Breast epithelium (tissue), 4 donors: ENCODE results near the gene INTS6. TPM values are rescaled to one million over a fixed set of nuclear protein-coding genes. Genes with fewer than 3 reads are reported as not detected.

Experiments
- DNase-seq, 2 donors: peaks; one replicate each; pipeline ENCODE4 v3.0.0-alpha.2; 2019; ENCODE audit warnings: low spot score in 2 of 2
- H3K27ac ChIP-seq, 2 donors: fragments of 200-600 bp; sonication (generic) in 1 of 2; one replicate each; pipeline ENCODE4 v1.5.1; 2016 to 2019; ENCODE audit warnings: mild to moderate bottlenecking in 1 of 2
- H3K27me3 ChIP-seq, 2 donors: fragments of 200-600 bp; sonication (generic) in 1 of 2; one replicate each; pipeline versions ENCODE4 v1.5.1 to v1.6.0; 2017 to 2019; ENCODE audit warnings: control low read depth in 1 of 2, mild to moderate bottlenecking in 1 of 2
- H3K36me3 ChIP-seq: fragments of 200-600 bp; one replicate; pipeline ENCODE4 v1.5.1; 2019
- H3K4me1 ChIP-seq, 2 donors: fragments of 200-600 bp; sonication (generic); one replicate each; pipeline ENCODE4 v1.5.1; 2016 to 2019; ENCODE audit warnings: control low read depth in 1 of 2
- H3K4me3 ChIP-seq, 3 donors: fragments of 200-600 bp; sonication (generic); 1 replicate in 2 of 3; 2 replicates in 1 of 3; pipeline ENCODE4 v1.5.1; 2016 to 2019; ENCODE audit warnings: mild to moderate bottlenecking in 3 of 3, moderate library complexity in 2 of 3
- H3K9me3 ChIP-seq, 2 donors: fragments of 200-600 bp; sonication (generic) in 1 of 2; one replicate each; pipeline ENCODE4 v1.5.1; 2016 to 2019; ENCODE audit warnings: control low read depth in 1 of 2
- CTCF ChIP-seq, 3 donors: fragments of 450-650 bp; IDR thresholded peaks; one replicate each; pipeline ENCODE4 v1.5.1; 2016 to 2017; ENCODE audit warnings: antibody characterized with exemption in 3 of 3, mild to moderate bottlenecking in 3 of 3, moderate library complexity in 3 of 3
- POLR2A ChIP-seq: fragments of 450-650 bp; IDR thresholded peaks from one replicate; pipeline ENCODE4 v1.6.1; 2016; ENCODE audit warnings: antibody characterized with exemption, mild to moderate bottlenecking, moderate library complexity
- POLR2AphosphoS5 ChIP-seq, 3 donors: sonication (generic); formaldehyde crosslinking; IDR thresholded peaks; one replicate each; pipeline ENCODE4 v1.6.1; 2017; ENCODE audit warnings: antibody characterized with exemption in 3 of 3
- intact Hi-C: fragments of 100-400 bp; cut with DNase I; formaldehyde crosslinking; loops from one replicate; pipeline ENCODE4 v1.15.1; 2023; ENCODE audit warnings: low total_unique reads
- total RNA-seq, 3 donors: library from RNA; depleted of rRNA; stranded (reverse); fragments of >200 nt; gene quantifications; one replicate each; pipeline ENCODE4 v1.1.0, GENCODE V29; 2016

Gene INTS6
- total RNA-seq, 3 donors from 2014 or later = 31.2 to 76.7 (median 50.5) TPM

GRCh38 chr13:51363625-51364024 lies 89.2 kb downstream of the INTS6 start:
- Histone ChIP-seq H3K27ac (no peak overlapping the region), H3K36me3 (peaks cover 12% of the 10 kb centered on the region), H3K9me3 (no peaks in the 10 kb centered on the region), H3K4me1 (no peaks in the 10 kb centered on the region), H3K4me3 (no peak overlapping the region), H3K27me3 (no peaks in the 10 kb centered on the region)
- intact Hi-C loops = no loop called here
- DNase-seq = no peak
- TF ChIP-seq POLR2A = no peak
- no peak for TF ChIP-seq POLR2AphosphoS5 (IDR thresholded peaks at IDR 0.05)
- TF ChIP-seq CTCF (IDR thresholded peaks at IDR 0.05) = no peak

GRCh38 chr13:51361106-51361505 lies 91.7 kb downstream of the INTS6 start:
- no peak overlapping the region for H3K27ac ChIP-seq
- H3K4me3 ChIP-seq = no peak overlapping the region
- intact Hi-C loops = no loop called here
- no peaks in the 10 kb centered on the region for H3K4me1 ChIP-seq
- H3K36me3 ChIP-seq = no peaks in the 10 kb centered on the region
- no peaks in the 10 kb centered on the region for H3K27me3 ChIP-seq
- no peak for DNase-seq
- H3K9me3 ChIP-seq = no peaks in the 10 kb centered on the region
- no peak for TF ChIP-seq POLR2AphosphoS5 (IDR thresholded peaks at IDR 0.05)
- TF ChIP-seq POLR2A = no peak
- TF ChIP-seq CTCF (IDR thresholded peaks at IDR 0.05) = no peak

GRCh38 chr13:51360489-51360888 lies 92.3 kb downstream of the INTS6 start:
- H3K4me3 ChIP-seq = no peak overlapping the region
- no peak for DNase-seq
- no peaks in the 10 kb centered on the region for H3K27me3 ChIP-seq
- no peak for TF ChIP-seq POLR2A
- no peak for TF ChIP-seq CTCF (IDR thresholded peaks at IDR 0.05)
- no peak for TF ChIP-seq POLR2AphosphoS5 (IDR thresholded peaks at IDR 0.05)
- H3K9me3 ChIP-seq = no peaks in the 10 kb centered on the region
- H3K27ac ChIP-seq = no peak overlapping the region
- H3K36me3 ChIP-seq = no peaks in the 10 kb centered on the region
- no peaks in the 10 kb centered on the region for H3K4me1 ChIP-seq
- intact Hi-C loops = no loop called here

- DNase-seq = no peak
- no peak for TF ChIP-seq CTCF (IDR thresholded peaks at IDR 0.05)
- no peak for TF ChIP-seq POLR2AphosphoS5 (IDR thresholded peaks at IDR 0.05)
- no peak for TF ChIP-seq POLR2A
- H3K36me3 ChIP-seq = no peaks in the 10 kb centered on the region
- no peak overlapping the region for H3K4me3 ChIP-seq
- H3K9me3 ChIP-seq = no peaks in the 10 kb centered on the region
- intact Hi-C loops = no loop called here
- H3K27me3 ChIP-seq = no peaks in the 10 kb centered on the region
- no peak overlapping the region for H3K27ac ChIP-seq
- no peaks in the 10 kb centered on the region for H3K4me1 ChIP-seq
Measured at GRCh38 chr13:51359352-51359751, 93.5 kb downstream of the INTS6 start.

GRCh38 chr13:51357928-51358595 lies 94.8 kb downstream of the INTS6 start:
- TF ChIP-seq POLR2A = no peak
- TF ChIP-seq CTCF (IDR thresholded peaks at IDR 0.05) = no peak
- no peak for TF ChIP-seq POLR2AphosphoS5 (IDR thresholded peaks at IDR 0.05)
- intact Hi-C loops = no loop called here
- Histone ChIP-seq H3K4me1 (no peaks in the 10 kb centered on the region), H3K9me3 (no peaks in the 10 kb centered on the region), H3K36me3 (no peaks in the 10 kb centered on the region), H3K4me3 (no peak overlapping the region), H3K27ac (no peak overlapping the region), H3K27me3 (no peaks in the 10 kb centered on the region)
- DNase-seq = no peak
